RWPE2 (cell line): Measurements from ENCODE around the gene NKAIN2.

ENCODE experiments used
- ATAC-seq: fragments of 200-7000 bp; cut with Tn5 transposase; 3 replicates; pipeline ENCODE4 v1.9.1; 2021; ENCODE audit warnings: low read depth
- DNase-seq: peaks from one replicate; pipeline ENCODE4 v3.0.0-alpha.2; 2020; ENCODE audit warnings: low spot score
- H3K27ac ChIP-seq: fragments of 450-650 bp; 2 replicates; pipeline ENCODE4 v1.5.1; 2017; ENCODE audit warnings: mild to moderate bottlenecking; ENCODE audit not compliant: poor library complexity, severe bottlenecking
- H3K27me3 ChIP-seq: fragments of 250-450 bp; sonication (Bioruptor Pico); 2 replicates; pipeline ENCODE4 v1.5.1; 2021; ENCODE audit warnings: mild to moderate bottlenecking, moderate library complexity; ENCODE audit not compliant: insufficient read depth, poor library complexity, severe bottlenecking
- H3K36me3 ChIP-seq: fragments of 250-450 bp; sonication (Bioruptor Pico); 2 replicates; pipeline ENCODE4 v1.5.1; 2020; ENCODE audit warnings: low read depth, mild to moderate bottlenecking, moderate library complexity
- H3K4me1 ChIP-seq: fragments of 250-450 bp; sonication (Bioruptor Pico); 2 replicates; pipeline ENCODE4 v1.5.1; 2021; ENCODE audit warnings: mild to moderate bottlenecking, moderate library complexity; ENCODE audit not compliant: insufficient read depth, poor library complexity, severe bottlenecking
- H3K4me3 ChIP-seq: fragments of 250-450 bp; sonication (Bioruptor Pico); 2 replicates; pipeline ENCODE4 v1.5.1; 2021; ENCODE audit warnings: mild to moderate bottlenecking, moderate library complexity; ENCODE audit not compliant: severe bottlenecking
- H3K9me3 ChIP-seq: fragments of 250-450 bp; sonication (Bioruptor Pico); 2 replicates; pipeline ENCODE4 v1.5.1; 2021; ENCODE audit warnings: mild to moderate bottlenecking, moderate library complexity; ENCODE audit not compliant: severe bottlenecking
- CTCF ChIP-seq: fragments of 450-650 bp; IDR thresholded peaks from one replicate; pipeline ENCODE4 v1.5.1; 2017; ENCODE audit warnings: mild to moderate bottlenecking, moderate library complexity; ENCODE audit not compliant: poor library complexity, severe bottlenecking

The NKAIN2 gene

GRCh38 chr6:123769431-123769830 is 34.2 kb upstream of the NKAIN2 start:
- no peaks in the 10 kb centered on the region for H3K27me3 ChIP-seq
- DNase-seq = no peak
- H3K27ac ChIP-seq = no peak overlapping the region
- no peaks in the 10 kb centered on the region for H3K9me3 ChIP-seq
- H3K4me3 ChIP-seq = no peak overlapping the region
- no peaks in the 10 kb centered on the region for H3K4me1 ChIP-seq
- TF ChIP-seq CTCF = no peak
- no peak for ATAC-seq
- no peaks in the 10 kb centered on the region for H3K36me3 ChIP-seq

GRCh38 chr6:123770247-123770949 is 33.3 kb upstream of the NKAIN2 start:
- Histone ChIP-seq H3K27me3 (no peaks in the 10 kb centered on the region), H3K4me1 (no peaks in the 10 kb centered on the region), H3K27ac (no peak overlapping the region), H3K4me3 (no peak overlapping the region), H3K9me3 (no peaks in the 10 kb centered on the region), H3K36me3 (no peaks in the 10 kb centered on the region)
- no peak for DNase-seq
- TF ChIP-seq CTCF = no peak
- ATAC-seq = no peak

- Histone ChIP-seq H3K4me1 (no peaks in the 10 kb centered on the region), H3K27me3 (no peaks in the 10 kb centered on the region), H3K27ac (no peak overlapping the region), H3K4me3 (no peak overlapping the region), H3K9me3 (no peaks in the 10 kb centered on the region), H3K36me3 (no peaks in the 10 kb centered on the region)
- ATAC-seq (no peak), DNase-seq (no peak)
- TF ChIP-seq CTCF = no peak
Measured at GRCh38 chr6:123771126-123771525, 32.5 kb upstream of the NKAIN2 start.

GRCh38 chr6:123777563-123777962 is 26.1 kb upstream of the NKAIN2 start:
- TF ChIP-seq CTCF = peak; percentile 66
- Histone ChIP-seq H3K4me1 (no peaks in the 10 kb centered on the region), H3K4me3 (no peak overlapping the region), H3K9me3 (no peaks in the 10 kb centered on the region), H3K27ac (no peak overlapping the region), H3K36me3 (no peaks in the 10 kb centered on the region), H3K27me3 (no peaks in the 10 kb centered on the region)
- DNase-seq = no peak
- peak; percentile 66; the same call in 2 of the 3 replicates for ATAC-seq

GRCh38 chr6:123780021-123780420 is 23.6 kb upstream of the NKAIN2 start:
- no peaks in the 10 kb centered on the region for H3K4me1 ChIP-seq
- no peak for ATAC-seq

More at GRCh38 chr6:123780021-123780420, 23.6 kb upstream of the NKAIN2 start:
- Histone ChIP-seq H3K9me3 (no peaks in the 10 kb centered on the region), H3K4me3 (no peak overlapping the region), H3K27ac (no peak overlapping the region), H3K27me3 (no peaks in the 10 kb centered on the region), H3K36me3 (no peaks in the 10 kb centered on the region)
- no peak for DNase-seq
- no peak for TF ChIP-seq CTCF
